Measurements from ENCODE around the gene SV2A.

- TF ChIP-seq CTCF (IDR thresholded peaks at IDR 0.05): no peak
- TF ChIP-seq JUN (CRISPR knock-in tag; IDR thresholded peaks at IDR 0.05): no peak
- TF ChIP-seq TEAD1 (CRISPR knock-in tag; IDR thresholded peaks at IDR 0.05): no peak
- TF ChIP-seq ERG (CRISPR knock-in tag; IDR thresholded peaks at IDR 0.05): no peak
- TF ChIP-seq ZNF232 (CRISPR knock-in tag; IDR thresholded peaks at IDR 0.05): no peak
- TF ChIP-seq USF1 (CRISPR knock-in tag; IDR thresholded peaks at IDR 0.05): no peak
- no peak; the same call in 1 of the 2 replicates for TF ChIP-seq PRDM15 (CRISPR knock-in tag; IDR thresholded peaks at IDR 0.05)
- no peak for TF ChIP-seq E2F1 (CRISPR knock-in tag; IDR thresholded peaks at IDR 0.05)
Measured at GRCh38 chr1:149936992-149937705, 19.5 kb upstream of the SV2A start.
